Spinal cord (tissue), 10 donors: ENCODE results near the gene SOCS2. TPM values are rescaled to one million over a fixed set of nuclear protein-coding genes. Genes with fewer than 3 reads are reported as not detected.

ENCODE experiments used
- DNase-seq, 6 donors: peaks; one replicate each; pipeline versions ENCODE4 v3.0.0 to v3.0.0-alpha.2; 2013 to 2015; ENCODE audit warnings: low spot score in 6 of 6, low read depth in 4 of 6
- H3K27ac ChIP-seq: one replicate; pipeline ENCODE4 v1.5.1; 2013; ENCODE audit warnings: low read depth, low read length, control low read depth
- H3K27me3 ChIP-seq: one replicate; pipeline ENCODE4 v1.6.1; 2013; ENCODE audit warnings: low read length; ENCODE audit not compliant: control insufficient read depth, insufficient read depth
- H3K36me3 ChIP-seq: one replicate; pipeline ENCODE4 v1.6.1; 2013; ENCODE audit warnings: low read length; ENCODE audit not compliant: control insufficient read depth, insufficient read depth
- H3K4me1 ChIP-seq: one replicate; pipeline ENCODE4 v1.6.1; 2013; ENCODE audit warnings: low read length; ENCODE audit not compliant: control insufficient read depth, insufficient read depth
- H3K4me3 ChIP-seq: one replicate; pipeline ENCODE4 v1.5.1; 2013; ENCODE audit warnings: low read depth, low read length, control low read depth
- H3K9me3 ChIP-seq: one replicate; pipeline ENCODE4 v1.6.1; 2013; ENCODE audit warnings: low read length; ENCODE audit not compliant: control insufficient read depth, insufficient read depth
- WGBS: methylation state at CpG from one replicate; pipeline ENCODE4 v1.1.5; 2013; ENCODE audit warnings: missing lambda C conversion rate; ENCODE audit not compliant: insufficient coverage; 5-methylcytosine and 5-hydroxymethylcytosine counted together
- polyA plus RNA-seq, 2 donors: library from polyadenylated mRNA; unstranded; fragments of 120-200 nt; gene quantifications; one replicate each; pipeline ENCODE4 v1.2.1, GENCODE V29; 2013; ENCODE audit not compliant: insufficient read length in 2 of 2
- total RNA-seq, 2 donors: library from RNA; depleted of rRNA in 1 of 2; stranded (reverse); fragments of 120-200 nt in 1 of 2; fragments of >200 nt in 1 of 2; gene quantifications; one replicate each; pipeline versions ENCODE4 v1.2.3 to v1.2.4, GENCODE V29; 2013 to 2014
- donor health status: healthy.

Gene SOCS2
- total and polyA plus RNA-seq, 4 donors = 20.3 to 31.2 (median 28.3) TPM

DNA sequence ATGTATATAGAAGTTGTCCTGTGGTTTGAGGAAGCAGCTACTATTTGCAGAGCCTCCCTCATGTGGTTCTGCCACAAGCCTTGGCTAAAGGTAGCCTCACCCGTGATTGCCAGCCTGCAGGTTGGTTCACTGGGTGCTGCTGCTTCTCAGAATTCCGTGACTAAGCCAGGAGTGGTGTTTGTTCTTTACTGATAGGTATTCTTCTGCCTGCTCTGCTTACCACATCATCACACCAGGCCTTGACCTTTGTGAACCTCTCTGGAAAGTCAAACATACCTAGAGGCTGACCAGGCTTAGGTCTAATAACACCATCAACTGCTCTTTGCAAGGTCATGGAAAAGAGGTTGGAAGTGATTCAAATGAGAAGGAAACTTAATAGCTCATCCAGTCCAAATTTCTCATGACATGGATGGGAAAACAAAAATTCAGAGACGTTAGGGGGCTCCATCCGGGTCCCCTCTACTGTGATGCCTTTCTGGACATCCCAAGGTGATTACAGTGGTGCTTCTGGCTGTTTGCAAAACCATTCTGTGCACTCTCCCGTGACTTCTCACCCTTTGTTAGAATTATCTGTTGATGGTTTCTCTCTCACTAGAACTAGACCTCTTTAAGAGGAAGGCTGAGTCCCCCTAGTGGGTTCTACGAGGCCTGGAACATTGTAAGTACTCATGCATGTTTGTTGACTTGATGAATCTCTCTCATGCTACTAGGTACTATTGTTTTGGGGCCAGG is 8.5 kb upstream of the SOCS2 start:
- peaks cover 3% of the 10 kb centered on the region for H3K9me3 ChIP-seq
- H3K4me1 ChIP-seq = no peaks in the 10 kb centered on the region
- WGBS = no CpG with 5 or more reads among the region's 6 CpGs
- H3K36me3 ChIP-seq = peaks cover 2% of the 10 kb centered on the region
- H3K27ac ChIP-seq = no peak overlapping the region
- no peak overlapping the region for H3K4me3 ChIP-seq
- DNase-seq = no peak
- H3K27me3 ChIP-seq = no peaks in the 10 kb centered on the region

DNA sequence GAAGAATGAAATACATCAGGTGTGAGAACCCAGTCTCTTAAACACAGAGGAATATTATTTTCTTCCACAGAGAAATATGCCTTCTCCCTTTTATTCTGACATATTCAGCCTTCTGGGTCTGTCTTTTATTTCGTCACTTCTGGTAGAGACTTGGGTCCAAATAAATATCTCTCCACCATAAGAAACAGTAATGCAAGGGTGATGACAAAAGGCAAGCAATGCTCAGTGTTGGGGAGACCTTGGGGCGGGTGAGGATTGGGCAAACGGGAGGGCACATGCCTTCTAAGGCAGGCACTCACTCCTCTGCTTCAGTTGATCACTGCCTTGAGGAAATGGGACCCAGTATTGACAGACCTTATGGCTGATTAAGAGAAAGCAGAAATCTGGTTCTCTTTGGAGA is 6.7 kb upstream of the SOCS2 start:
- DNase-seq = no peak
- H3K27me3 ChIP-seq = no peaks in the 10 kb centered on the region
- peaks cover 2% of the 10 kb centered on the region for H3K36me3 ChIP-seq
- H3K4me1 ChIP-seq = peaks cover 9% of the 10 kb centered on the region
- WGBS = 90% methylated on average over 2 of the region's 3 CpGs
- no peak overlapping the region for H3K4me3 ChIP-seq
- H3K9me3 ChIP-seq = peaks cover under 1% of the 10 kb centered on the region
- H3K27ac ChIP-seq = no peak overlapping the region

DNA sequence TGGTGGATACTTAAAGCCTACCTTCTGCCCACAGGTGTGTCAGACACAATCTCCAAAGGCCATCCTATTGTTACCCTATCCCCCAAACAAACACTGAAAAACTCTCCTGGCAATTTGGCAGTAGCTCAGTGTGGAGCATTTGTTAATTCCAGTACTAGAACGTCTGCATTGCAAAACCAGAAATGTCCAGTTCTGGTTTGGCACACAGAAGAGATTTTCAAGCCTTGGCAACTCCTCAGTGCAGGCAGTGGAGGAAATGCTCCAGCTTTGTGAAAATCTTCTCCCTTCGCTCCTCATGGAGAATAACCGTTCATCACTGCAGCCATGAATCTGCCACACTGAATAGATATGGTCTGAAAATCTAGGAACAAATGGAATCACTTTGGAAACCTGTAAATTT is 5.3 kb upstream of the SOCS2 start:
- peaks cover 16% of the 10 kb centered on the region for H3K4me1 ChIP-seq
- no peaks in the 10 kb centered on the region for H3K9me3 ChIP-seq
- DNase-seq = peak in 1 of 6 donors; percentile 24
- no peak overlapping the region for H3K4me3 ChIP-seq
- H3K27ac ChIP-seq = no peak overlapping the region
- H3K36me3 ChIP-seq = peaks cover 2% of the 10 kb centered on the region
- peaks cover 3% of the 10 kb centered on the region for H3K27me3 ChIP-seq
- 25% methylated on average over 1 of the region's 3 CpGs for WGBS

DNA sequence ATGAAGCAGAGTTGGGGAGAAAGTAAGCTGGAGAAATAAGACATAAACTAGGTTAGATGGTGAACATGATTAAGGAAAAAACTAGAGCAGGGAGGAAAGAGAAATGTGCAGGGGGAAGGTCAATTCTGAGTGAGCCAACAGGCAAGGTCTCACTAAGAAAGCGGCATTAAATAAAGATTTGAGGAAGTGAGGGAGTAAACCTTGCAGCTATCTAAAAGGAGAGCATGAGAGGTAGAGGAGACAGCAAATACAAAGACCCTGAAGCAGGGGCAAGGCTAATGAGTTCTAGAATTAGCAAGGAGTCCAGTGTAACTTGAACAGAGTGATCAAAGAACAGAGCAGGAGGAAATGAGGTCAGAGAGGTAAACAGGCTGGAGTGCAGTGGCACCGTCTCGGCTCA is 4.4 kb upstream of the SOCS2 start:
- Histone ChIP-seq H3K27ac (no peak overlapping the region), H3K4me1 (peaks cover 25% of the 10 kb centered on the region), H3K9me3 (no peaks in the 10 kb centered on the region), H3K27me3 (peaks cover 11% of the 10 kb centered on the region), H3K4me3 (no peak overlapping the region), H3K36me3 (peaks cover 2% of the 10 kb centered on the region)
- WGBS = 78% methylated on average over 3 of the region's 3 CpGs
- DNase-seq = no peak

DNA sequence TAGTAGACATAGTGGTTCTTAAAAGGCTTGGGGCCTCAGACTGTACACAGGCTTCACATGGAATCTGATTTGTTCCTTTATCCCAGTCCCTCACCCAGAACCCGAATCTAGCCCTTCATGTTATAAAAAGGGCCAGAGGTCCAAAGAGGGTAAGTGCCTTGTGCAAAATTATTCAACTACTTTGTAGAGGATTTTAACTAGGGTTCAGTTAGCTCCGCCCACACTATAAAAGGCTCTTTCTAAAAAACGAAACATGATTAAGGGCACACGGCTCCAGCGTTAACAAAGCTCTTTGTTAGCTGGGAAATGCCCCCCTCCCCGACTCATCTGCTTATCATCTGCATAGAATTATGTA is 3.2 kb upstream of the SOCS2 start:
- Histone ChIP-seq H3K9me3 (no peaks in the 10 kb centered on the region), H3K4me1 (peaks cover 32% of the 10 kb centered on the region), H3K4me3 (peak overlapping the region; percentile 78), H3K27me3 (peaks cover 23% of the 10 kb centered on the region), H3K27ac (no peak overlapping the region), H3K36me3 (peaks cover 2% of the 10 kb centered on the region)
- DNase-seq = no peak
- WGBS = 0% methylated on average over 2 of the region's 6 CpGs

DNA sequence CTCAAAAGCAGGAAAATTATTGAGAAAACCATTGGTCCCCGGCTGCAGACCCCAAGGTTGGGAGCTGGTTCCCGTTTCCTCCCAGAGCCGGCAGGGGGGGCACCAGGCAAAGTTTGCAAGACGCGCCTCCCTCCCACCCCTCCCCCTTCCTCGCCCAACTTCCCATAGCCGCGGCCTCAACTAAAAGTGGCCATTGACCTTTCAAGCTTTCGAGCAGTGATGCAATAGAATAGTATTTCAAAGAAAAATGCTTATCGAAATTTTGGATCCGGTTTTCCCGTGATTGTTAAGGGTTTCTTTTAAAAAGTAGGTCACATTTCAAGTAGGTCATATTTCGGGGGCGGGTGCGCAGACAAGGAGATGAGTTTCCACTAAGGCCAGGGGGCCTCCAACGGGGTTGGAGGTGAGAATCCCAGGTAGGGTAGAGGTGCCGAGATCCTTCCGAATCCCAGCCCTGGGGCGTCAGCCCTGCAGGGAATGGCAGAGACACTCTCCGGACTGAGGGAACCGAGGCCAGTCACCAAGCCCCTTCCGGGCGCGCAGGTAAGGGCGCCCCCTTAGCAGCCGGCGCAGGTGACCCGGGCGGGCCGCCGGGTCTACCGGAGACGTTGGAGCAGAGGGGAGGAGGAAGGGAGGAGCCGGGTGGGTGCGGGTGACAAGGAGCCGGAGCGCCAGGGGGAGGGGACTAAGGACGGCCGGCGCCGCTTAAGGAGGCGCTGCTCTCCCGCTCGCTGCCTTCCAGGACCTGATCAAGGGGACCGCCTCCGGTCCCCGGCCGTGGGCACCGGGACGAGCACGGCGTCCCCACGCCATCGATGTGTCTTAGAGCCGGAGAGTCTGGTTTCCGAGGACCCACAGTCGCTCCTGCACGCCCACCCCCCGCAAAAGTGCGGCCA is 2.6 kb upstream of the SOCS2 start:
- Histone ChIP-seq H3K27me3 (peaks cover 27% of the 10 kb centered on the region), H3K27ac (peak overlapping the region; percentile 87), H3K4me3 (peak overlapping the region; percentile 78), H3K9me3 (no peaks in the 10 kb centered on the region), H3K36me3 (peaks cover 2% of the 10 kb centered on the region), H3K4me1 (peaks cover 32% of the 10 kb centered on the region)
- DNase-seq = peak; percentile 59 to 97 (median 85)
- 0% methylated on average over 55 of the region's 60 CpGs for WGBS

DNA sequence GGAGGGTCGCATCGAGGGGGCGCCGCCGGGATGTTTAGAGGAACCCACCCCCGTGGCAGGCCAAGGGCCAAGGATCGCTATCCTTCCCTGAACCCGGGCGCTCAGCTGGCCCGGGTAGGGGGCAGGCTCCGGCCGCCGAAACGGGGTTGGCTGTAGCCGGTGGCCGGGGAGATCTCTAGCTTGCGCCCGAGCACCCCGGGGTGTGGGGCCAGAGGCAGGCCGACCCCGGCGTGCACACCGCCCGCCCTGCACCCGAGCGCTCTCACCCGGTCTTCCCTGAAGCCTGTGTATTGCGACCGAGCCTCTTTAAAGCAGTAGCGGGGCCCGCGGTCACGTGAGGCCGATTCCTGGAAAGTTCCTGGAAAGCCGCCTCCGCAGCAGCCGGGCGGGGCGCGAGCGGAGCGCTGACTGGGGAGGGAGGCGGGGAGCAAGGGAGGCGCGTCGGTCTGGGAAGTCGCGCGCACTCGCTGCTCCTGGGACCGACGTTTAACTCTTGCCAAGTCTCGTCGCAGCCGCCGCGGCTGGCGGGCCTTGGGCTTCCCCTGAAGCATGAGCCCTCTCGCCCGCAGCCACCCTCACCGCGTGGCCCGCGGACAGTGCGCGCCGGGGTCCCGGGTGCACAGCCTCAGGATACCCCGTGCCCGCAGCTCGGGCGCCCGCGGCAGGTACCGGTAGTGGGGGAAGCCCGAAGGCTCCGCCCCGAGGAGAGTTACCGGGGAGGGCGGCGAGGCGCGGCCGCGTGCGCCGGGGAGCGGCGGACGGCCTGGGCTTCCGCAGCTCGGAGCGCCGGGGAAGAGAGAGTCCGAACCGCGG is 1.7 kb upstream of the SOCS2 start:
- Histone ChIP-seq H3K36me3 (no peaks in the 10 kb centered on the region), H3K4me1 (peaks cover 32% of the 10 kb centered on the region), H3K27me3 (peaks cover 28% of the 10 kb centered on the region), H3K9me3 (no peaks in the 10 kb centered on the region), H3K4me3 (peak overlapping the region; percentile 78), H3K27ac (peak overlapping the region; percentile 87)
- DNase-seq = peak; percentile 81 to 98 (median 89)
- WGBS = 0% methylated on average over 96 of the region's 97 CpGs

DNA sequence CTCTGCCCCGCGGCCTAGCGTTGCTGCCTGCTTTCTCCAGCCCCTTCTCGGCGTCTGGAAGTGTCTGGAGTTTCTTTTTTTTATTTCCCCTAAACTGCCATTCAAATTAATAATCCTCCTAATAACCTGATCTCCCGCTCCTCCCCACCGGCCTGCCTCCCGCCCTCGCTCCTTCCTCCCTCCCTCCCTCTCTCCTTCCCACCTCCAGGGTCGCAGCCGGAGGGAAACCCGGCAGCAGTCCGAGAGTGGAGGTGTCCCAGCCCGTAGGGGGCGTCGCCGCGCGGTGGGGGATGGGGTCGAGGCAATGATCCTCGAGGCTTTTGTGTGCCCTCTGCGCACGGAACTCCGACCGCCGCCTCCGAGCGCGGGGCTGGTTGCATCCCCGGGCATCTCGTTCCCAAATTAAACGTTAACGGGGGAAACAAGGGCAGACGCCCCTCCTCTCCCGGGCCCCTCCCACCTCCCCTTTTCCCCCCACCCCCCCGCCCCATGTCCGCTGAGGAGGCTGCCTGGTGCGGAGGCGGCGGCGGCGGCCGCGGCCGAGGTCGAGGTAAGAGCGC is 1.0 kb upstream of the SOCS2 start:
- DNase-seq = peak in 5 of 6 donors; percentile 50 to 85 (median 59)
- peak overlapping the region; percentile 78 for H3K4me3 ChIP-seq
- H3K36me3 ChIP-seq = no peaks in the 10 kb centered on the region
- peaks cover 28% of the 10 kb centered on the region for H3K27me3 ChIP-seq
- H3K27ac ChIP-seq = peak overlapping the region; percentile 79
- H3K4me1 ChIP-seq = peaks cover 32% of the 10 kb centered on the region
- H3K9me3 ChIP-seq = no peaks in the 10 kb centered on the region
- WGBS = under 1% methylated on average over 31 of the region's 47 CpGs
